Mucosa of stomach (tissue), 1 donor: ENCODE results near the gene LHX4.

Experiments used
- H3K27me3 ChIP-seq: one replicate; pipeline ENCODE4 v1.7.0; 2013; ENCODE audit warnings: mild to moderate bottlenecking, low read length; ENCODE audit not compliant: control insufficient read depth, insufficient read depth
- H3K36me3 ChIP-seq: one replicate; pipeline ENCODE4 v1.7.0; 2013; ENCODE audit warnings: low read length; ENCODE audit not compliant: control insufficient read depth, insufficient read depth
- H3K4me1 ChIP-seq: one replicate; pipeline ENCODE4 v1.7.0; 2013; ENCODE audit warnings: mild to moderate bottlenecking, low read length; ENCODE audit not compliant: control insufficient read depth, insufficient read depth
- H3K4me3 ChIP-seq: one replicate; pipeline ENCODE4 v1.7.0; 2013; ENCODE audit warnings: low read length
- H3K9ac ChIP-seq: one replicate; pipeline ENCODE4 v1.7.0; 2013; ENCODE audit warnings: mild to moderate bottlenecking, low read length, moderate library complexity
- H3K9me3 ChIP-seq: one replicate; pipeline ENCODE4 v1.7.0; 2013; ENCODE audit warnings: mild to moderate bottlenecking, low read length, moderate library complexity; ENCODE audit not compliant: control insufficient read depth
- donor health status: Pancreatic carcinoma.

The LHX4 gene

GRCh38 chr1:180217006-180217405 lies 13.1 kb upstream of the LHX4 start:
- Histone ChIP-seq H3K4me3 (no peak overlapping the region), H3K36me3 (no peaks in the 10 kb centered on the region), H3K4me1 (no peaks in the 10 kb centered on the region), H3K9me3 (no peaks in the 10 kb centered on the region), H3K27me3 (peaks cover 5% of the 10 kb centered on the region), H3K9ac (no peak overlapping the region)

- no peak overlapping the region for H3K9ac ChIP-seq
- no peaks in the 10 kb centered on the region for H3K4me1 ChIP-seq
- H3K36me3 ChIP-seq: no peaks in the 10 kb centered on the region
- peaks cover 6% of the 10 kb centered on the region for H3K27me3 ChIP-seq
- H3K9me3 ChIP-seq: no peaks in the 10 kb centered on the region
- no peak overlapping the region for H3K4me3 ChIP-seq
Measured at GRCh38 chr1:180218806-180219765, 11.0 kb upstream of the LHX4 start.

GRCh38 chr1:180219776-180220175 lies 10.3 kb upstream of the LHX4 start:
- H3K36me3 ChIP-seq: no peaks in the 10 kb centered on the region
- peaks cover 13% of the 10 kb centered on the region for H3K27me3 ChIP-seq
- no peaks in the 10 kb centered on the region for H3K9me3 ChIP-seq
- no peaks in the 10 kb centered on the region for H3K4me1 ChIP-seq
- no peak overlapping the region for H3K9ac ChIP-seq
- no peak overlapping the region for H3K4me3 ChIP-seq

- Histone ChIP-seq H3K36me3 (no peaks in the 10 kb centered on the region), H3K9me3 (no peaks in the 10 kb centered on the region), H3K4me3 (no peak overlapping the region), H3K27me3 (peaks cover 30% of the 10 kb centered on the region), H3K4me1 (no peaks in the 10 kb centered on the region), H3K9ac (no peak overlapping the region)
Measured at GRCh38 chr1:180221462-180221861, 8.6 kb upstream of the LHX4 start.

- Histone ChIP-seq H3K9me3 (no peaks in the 10 kb centered on the region), H3K36me3 (no peaks in the 10 kb centered on the region), H3K27me3 (peaks cover 52% of the 10 kb centered on the region), H3K9ac (no peak overlapping the region), H3K4me3 (no peak overlapping the region), H3K4me1 (peaks cover 9% of the 10 kb centered on the region)
Measured at GRCh38 chr1:180224902-180225301, 5.2 kb upstream of the LHX4 start.

- Histone ChIP-seq H3K36me3 (no peaks in the 10 kb centered on the region), H3K4me1 (peaks cover 12% of the 10 kb centered on the region), H3K9me3 (no peaks in the 10 kb centered on the region), H3K9ac (no peak overlapping the region), H3K4me3 (no peak overlapping the region), H3K27me3 (peaks cover 56% of the 10 kb centered on the region)
Measured at GRCh38 chr1:180225403-180225802, 4.7 kb upstream of the LHX4 start.

- Histone ChIP-seq H3K9me3 (no peaks in the 10 kb centered on the region), H3K9ac (no peak overlapping the region), H3K4me1 (peaks cover 29% of the 10 kb centered on the region), H3K4me3 (no peak overlapping the region), H3K27me3 (peaks cover 82% of the 10 kb centered on the region), H3K36me3 (no peaks in the 10 kb centered on the region)
Measured at GRCh38 chr1:180227861-180228647, 2.0 kb upstream of the LHX4 start.

GRCh38 chr1:180228648-180229482 lies 1.2 kb upstream of the LHX4 start:
- H3K9me3 ChIP-seq: no peaks in the 10 kb centered on the region
- H3K36me3 ChIP-seq: no peaks in the 10 kb centered on the region
- peaks cover 91% of the 10 kb centered on the region for H3K27me3 ChIP-seq
- H3K4me3 ChIP-seq: no peak overlapping the region
- H3K9ac ChIP-seq: no peak overlapping the region
- H3K4me1 ChIP-seq: peaks cover 29% of the 10 kb centered on the region

GRCh38 chr1:180230416-180230790 lies 339 bp downstream of the LHX4 start:
- Histone ChIP-seq H3K4me3 (no peak overlapping the region), H3K27me3 (peaks cover 90% of the 10 kb centered on the region), H3K36me3 (no peaks in the 10 kb centered on the region), H3K9ac (no peak overlapping the region), H3K9me3 (no peaks in the 10 kb centered on the region), H3K4me1 (peaks cover 42% of the 10 kb centered on the region)

GRCh38 chr1:180230791-180231505 lies 884 bp downstream of the LHX4 start:
- H3K4me1 ChIP-seq: peaks cover 47% of the 10 kb centered on the region
- H3K9ac ChIP-seq: no peak overlapping the region
- H3K9me3 ChIP-seq: no peaks in the 10 kb centered on the region
- H3K27me3 ChIP-seq: peaks cover 90% of the 10 kb centered on the region
- H3K4me3 ChIP-seq: peak overlapping the region; percentile 14
- no peaks in the 10 kb centered on the region for H3K36me3 ChIP-seq

- Histone ChIP-seq H3K9ac (no peak overlapping the region), H3K4me1 (peaks cover 48% of the 10 kb centered on the region), H3K9me3 (no peaks in the 10 kb centered on the region), H3K36me3 (no peaks in the 10 kb centered on the region), H3K4me3 (peak overlapping the region; percentile 14), H3K27me3 (peaks cover 90% of the 10 kb centered on the region)
Measured at GRCh38 chr1:180231506-180231921, 1.4 kb downstream of the LHX4 start.
